GM12878 (cell line): ENCODE data around the gene MAP3K10.

Experiments
- MXI1 ChIP-seq: fragments of 150-350 bp; IDR thresholded peaks from 2 replicates; pipeline ENCODE4 v1.6.1; 2011; ENCODE audit warnings: low read depth, mild to moderate bottlenecking, inconsistent platforms, low read length, improper control_type of control experiment
- PML ChIP-seq: IDR thresholded peaks from 2 replicates; pipeline ENCODE4 v1.6.1; 2012; ENCODE audit warnings: low read length, inconsistent platforms
- POLR2A ChIP-seq: IDR thresholded peaks from 2 replicates; pipeline ENCODE4 v1.6.1; 2011; ENCODE audit warnings: low read depth, mild to moderate bottlenecking, low read length
- TF ChIP-seq, protein P1 (sequence below), 3 experiments: IDR thresholded peaks in 2 of 3; conservative IDR thresholded peaks in 1 of 3; 2 replicates each; pipeline ENCODE4 v1.5.1; 2011; ENCODE audit warnings: low read depth in 3 of 3, low read length in 3 of 3, mild to moderate bottlenecking in 3 of 3, control low read depth in 2 of 3, moderate library complexity in 2 of 3, inconsistent platforms in 1 of 3, mixed read lengths in 1 of 3; ENCODE audit not compliant: control insufficient read depth in 2 of 3, insufficient read depth in 1 of 3; ENCODE audit errors: extremely low read depth in 1 of 3
- TF ChIP-seq, protein P2 (sequence below): fragments of 450-650 bp; IDR thresholded peaks from 2 replicates; pipeline ENCODE4 v1.6.1; 2017; ENCODE audit warnings: mild to moderate bottlenecking, moderate library complexity
- TF ChIP-seq, protein P3 (sequence below): IDR thresholded peaks from 2 replicates; pipeline ENCODE4 v1.6.1; 2011; ENCODE audit warnings: low read depth, low read length, improper control_type of control experiment, borderline replicate concordance

DNA sequence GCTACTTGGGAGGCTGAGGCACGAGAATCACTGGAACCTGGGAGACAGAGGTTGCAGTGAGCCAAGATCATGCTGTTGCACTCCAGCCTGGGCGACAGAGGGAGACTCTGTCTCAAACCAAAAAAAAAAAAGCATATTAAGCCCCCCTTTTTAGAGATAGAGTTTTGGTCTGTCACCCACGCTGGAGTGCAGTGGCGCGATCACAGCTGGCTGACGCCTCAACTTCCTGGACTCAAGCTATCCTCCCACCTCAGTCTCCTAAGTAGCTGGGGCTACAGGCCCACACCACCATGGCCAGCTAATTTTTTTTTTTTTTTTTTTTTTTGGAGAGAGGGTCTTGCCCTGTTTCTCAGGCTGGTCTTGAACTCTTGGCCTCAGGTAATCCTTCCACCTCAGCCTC is 34.2 kb upstream of the MAP3K10 start:
- no peak for TF ChIP-seq POLR2A
- TF ChIP-seq, protein P1, sequence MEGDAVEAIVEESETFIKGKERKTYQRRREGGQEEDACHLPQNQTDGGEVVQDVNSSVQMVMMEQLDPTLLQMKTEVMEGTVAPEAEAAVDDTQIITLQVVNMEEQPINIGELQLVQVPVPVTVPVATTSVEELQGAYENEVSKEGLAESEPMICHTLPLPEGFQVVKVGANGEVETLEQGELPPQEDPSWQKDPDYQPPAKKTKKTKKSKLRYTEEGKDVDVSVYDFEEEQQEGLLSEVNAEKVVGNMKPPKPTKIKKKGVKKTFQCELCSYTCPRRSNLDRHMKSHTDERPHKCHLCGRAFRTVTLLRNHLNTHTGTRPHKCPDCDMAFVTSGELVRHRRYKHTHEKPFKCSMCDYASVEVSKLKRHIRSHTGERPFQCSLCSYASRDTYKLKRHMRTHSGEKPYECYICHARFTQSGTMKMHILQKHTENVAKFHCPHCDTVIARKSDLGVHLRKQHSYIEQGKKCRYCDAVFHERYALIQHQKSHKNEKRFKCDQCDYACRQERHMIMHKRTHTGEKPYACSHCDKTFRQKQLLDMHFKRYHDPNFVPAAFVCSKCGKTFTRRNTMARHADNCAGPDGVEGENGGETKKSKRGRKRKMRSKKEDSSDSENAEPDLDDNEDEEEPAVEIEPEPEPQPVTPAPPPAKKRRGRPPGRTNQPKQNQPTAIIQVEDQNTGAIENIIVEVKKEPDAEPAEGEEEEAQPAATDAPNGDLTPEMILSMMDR (IDR thresholded peaks at IDR 0.05 in 2 of 3, conservative IDR thresholded peaks at IDR 0.05 in 1 of 3; ENCODE audit: control insufficient read depth in 2 of 3, extremely low read depth in 1 of 3, insufficient read depth in 1 of 3, low read depth in 3 of 3, low read length in 3 of 3) = no peak
- TF ChIP-seq, protein P2, sequence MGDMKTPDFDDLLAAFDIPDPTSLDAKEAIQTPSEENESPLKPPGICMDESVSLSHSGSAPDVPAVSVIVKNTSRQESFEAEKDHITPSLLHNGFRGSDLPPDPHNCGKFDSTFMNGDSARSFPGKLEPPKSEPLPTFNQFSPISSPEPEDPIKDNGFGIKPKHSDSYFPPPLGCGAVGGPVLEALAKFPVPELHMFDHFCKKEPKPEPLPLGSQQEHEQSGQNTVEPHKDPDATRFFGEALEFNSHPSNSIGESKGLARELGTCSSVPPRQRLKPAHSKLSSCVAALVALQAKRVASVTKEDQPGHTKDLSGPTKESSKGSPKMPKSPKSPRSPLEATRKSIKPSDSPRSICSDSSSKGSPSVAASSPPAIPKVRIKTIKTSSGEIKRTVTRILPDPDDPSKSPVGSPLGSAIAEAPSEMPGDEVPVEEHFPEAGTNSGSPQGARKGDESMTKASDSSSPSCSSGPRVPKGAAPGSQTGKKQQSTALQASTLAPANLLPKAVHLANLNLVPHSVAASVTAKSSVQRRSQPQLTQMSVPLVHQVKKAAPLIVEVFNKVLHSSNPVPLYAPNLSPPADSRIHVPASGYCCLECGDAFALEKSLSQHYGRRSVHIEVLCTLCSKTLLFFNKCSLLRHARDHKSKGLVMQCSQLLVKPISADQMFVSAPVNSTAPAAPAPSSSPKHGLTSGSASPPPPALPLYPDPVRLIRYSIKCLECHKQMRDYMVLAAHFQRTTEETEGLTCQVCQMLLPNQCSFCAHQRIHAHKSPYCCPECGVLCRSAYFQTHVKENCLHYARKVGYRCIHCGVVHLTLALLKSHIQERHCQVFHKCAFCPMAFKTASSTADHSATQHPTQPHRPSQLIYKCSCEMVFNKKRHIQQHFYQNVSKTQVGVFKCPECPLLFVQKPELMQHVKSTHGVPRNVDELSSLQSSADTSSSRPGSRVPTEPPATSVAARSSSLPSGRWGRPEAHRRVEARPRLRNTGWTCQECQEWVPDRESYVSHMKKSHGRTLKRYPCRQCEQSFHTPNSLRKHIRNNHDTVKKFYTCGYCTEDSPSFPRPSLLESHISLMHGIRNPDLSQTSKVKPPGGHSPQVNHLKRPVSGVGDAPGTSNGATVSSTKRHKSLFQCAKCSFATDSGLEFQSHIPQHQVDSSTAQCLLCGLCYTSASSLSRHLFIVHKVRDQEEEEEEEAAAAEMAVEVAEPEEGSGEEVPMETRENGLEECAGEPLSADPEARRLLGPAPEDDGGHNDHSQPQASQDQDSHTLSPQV = no peak
- no peak for TF ChIP-seq PML
- no peak for TF ChIP-seq MXI1
- TF ChIP-seq, protein P3, sequence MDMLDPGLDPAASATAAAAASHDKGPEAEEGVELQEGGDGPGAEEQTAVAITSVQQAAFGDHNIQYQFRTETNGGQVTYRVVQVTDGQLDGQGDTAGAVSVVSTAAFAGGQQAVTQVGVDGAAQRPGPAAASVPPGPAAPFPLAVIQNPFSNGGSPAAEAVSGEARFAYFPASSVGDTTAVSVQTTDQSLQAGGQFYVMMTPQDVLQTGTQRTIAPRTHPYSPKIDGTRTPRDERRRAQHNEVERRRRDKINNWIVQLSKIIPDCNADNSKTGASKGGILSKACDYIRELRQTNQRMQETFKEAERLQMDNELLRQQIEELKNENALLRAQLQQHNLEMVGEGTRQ = no peak
